Measurements from ENCODE around the gene STYK1.

The STYK1 gene

DNA sequence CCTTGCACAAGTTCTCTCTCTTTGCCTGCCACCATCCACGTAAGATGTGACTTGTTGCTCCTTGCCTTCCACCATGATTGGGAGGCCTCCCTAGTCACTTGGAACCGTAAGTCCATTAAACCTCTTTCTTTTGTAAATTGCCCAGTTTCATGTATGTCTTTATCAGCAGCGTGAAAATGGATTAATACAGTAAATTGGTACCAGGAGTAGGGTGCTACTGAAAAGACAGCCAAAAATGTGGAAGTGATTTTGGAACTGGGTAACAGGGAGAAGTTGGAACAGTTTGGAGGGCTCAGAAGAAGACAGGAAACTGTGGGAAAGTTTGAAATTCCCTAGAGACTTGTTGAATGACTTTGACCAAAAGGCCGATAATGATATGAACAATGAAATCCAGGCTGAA is 27.9 kb downstream of the STYK1 start:
- no peak overlapping the region for H3K9ac ChIP-seq (ENCODE audit: low read length)
- H3K9me3 ChIP-seq (ENCODE audit: control insufficient read depth, insufficient read depth, low read depth, low read length): peaks cover 36% of the 10 kb centered on the region
- no peak overlapping the region for H3K27ac ChIP-seq (ENCODE audit: low read depth, low read length)
- no peaks in the 10 kb centered on the region for H3K27me3 ChIP-seq (ENCODE audit: control insufficient read depth, insufficient read depth, low read length)
- no peaks in the 10 kb centered on the region for H3K36me3 ChIP-seq (ENCODE audit: control insufficient read depth, insufficient read depth, low read length)
- no peaks in the 10 kb centered on the region for H3K4me1 ChIP-seq (ENCODE audit: control insufficient read depth, insufficient read depth, low read length)
- H3K4me3 ChIP-seq (ENCODE audit: low read depth, low read length): no peak overlapping the region

- Histone ChIP-seq H3K9me3 (ENCODE audit: control insufficient read depth, insufficient read depth, low read depth, low read length) (peaks cover 21% of the 10 kb centered on the region), H3K9ac (ENCODE audit: low read length) (no peak overlapping the region), H3K4me3 (ENCODE audit: low read depth, low read length) (no peak overlapping the region), H3K36me3 (ENCODE audit: control insufficient read depth, insufficient read depth, low read length) (no peaks in the 10 kb centered on the region), H3K4me1 (ENCODE audit: control insufficient read depth, insufficient read depth, low read length) (0 out of 2 replicates have a peak, but pooled peaks cover under 1% of the 10 kb centered on the region), H3K27me3 (ENCODE audit: control insufficient read depth, insufficient read depth, low read length) (no peaks in the 10 kb centered on the region), H3K27ac (ENCODE audit: low read depth, low read length) (no peak overlapping the region)
These were observed 31.9 kb downstream of the STYK1 start for GRCh38 chr12:10641735-10642500.

- H3K4me1 ChIP-seq (ENCODE audit: control insufficient read depth, insufficient read depth, low read length): peaks cover 6% of the 10 kb centered on the region; the same call in 1 of the 2 replicates
- no peaks in the 10 kb centered on the region for H3K27me3 ChIP-seq (ENCODE audit: control insufficient read depth, insufficient read depth, low read length)
- 0 out of 2 replicates have a peak, but pooled peaks cover 2% of the 10 kb centered on the region for H3K9me3 ChIP-seq (ENCODE audit: control insufficient read depth, insufficient read depth, low read depth, low read length)
- H3K36me3 ChIP-seq (ENCODE audit: control insufficient read depth, insufficient read depth, low read length): no peaks in the 10 kb centered on the region
- H3K27ac ChIP-seq (ENCODE audit: low read depth, low read length): no peak overlapping the region
- no peak overlapping the region for H3K9ac ChIP-seq (ENCODE audit: low read length)
- H3K4me3 ChIP-seq (ENCODE audit: low read depth, low read length): no peak overlapping the region
These were observed 35.1 kb downstream of the STYK1 start for GRCh38 chr12:10638728-10639127.

DNA sequence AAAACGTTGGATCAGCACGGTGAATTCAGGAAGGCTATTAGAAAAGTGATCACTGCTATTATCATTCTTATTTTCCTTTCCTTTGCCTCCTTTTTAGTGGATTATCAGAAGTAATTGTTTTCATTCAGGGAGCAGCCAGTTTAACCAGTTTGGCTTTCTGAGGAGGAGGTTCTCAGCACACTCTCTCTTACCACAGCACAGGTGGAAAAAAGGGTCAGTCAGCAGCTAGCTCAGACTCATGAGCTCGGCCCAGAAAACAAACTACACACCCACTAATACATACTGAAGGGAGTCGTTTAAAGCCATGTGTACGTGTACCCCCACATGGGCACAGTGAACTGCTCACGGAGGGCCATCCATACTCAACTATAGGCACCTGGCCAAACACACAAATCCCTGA is 37.2 kb downstream of the STYK1 start:
- Histone ChIP-seq H3K36me3 (ENCODE audit: control insufficient read depth, insufficient read depth, low read length) (no peaks in the 10 kb centered on the region), H3K27ac (ENCODE audit: low read depth, low read length) (no peak overlapping the region), H3K4me3 (ENCODE audit: low read depth, low read length) (no peak overlapping the region), H3K9me3 (ENCODE audit: control insufficient read depth, insufficient read depth, low read depth, low read length) (no peaks in the 10 kb centered on the region), H3K4me1 (ENCODE audit: control insufficient read depth, insufficient read depth, low read length) (peaks cover 6% of the 10 kb centered on the region; the same call in 1 of the 2 replicates), H3K9ac (ENCODE audit: low read length) (no peak overlapping the region), H3K27me3 (ENCODE audit: control insufficient read depth, insufficient read depth, low read length) (no peaks in the 10 kb centered on the region)

DNA sequence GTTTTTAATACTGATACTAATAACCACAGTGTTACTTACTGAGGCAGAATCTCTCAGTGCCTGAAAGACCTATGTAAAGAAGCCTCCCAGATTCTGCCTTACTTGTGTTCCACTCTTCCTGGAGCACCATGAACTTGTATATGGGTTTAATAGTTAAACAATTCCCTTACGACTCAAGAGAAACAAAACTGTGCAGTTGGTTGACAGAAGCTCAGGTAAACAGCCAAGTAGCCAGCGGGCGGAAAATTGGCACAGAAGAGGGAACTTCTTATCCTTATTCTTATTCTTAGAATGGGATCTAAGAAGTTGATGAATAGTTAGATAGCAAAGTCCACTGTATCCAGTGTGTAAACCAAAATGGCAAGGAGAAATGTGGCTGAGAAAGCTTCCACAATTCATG is 37.7 kb downstream of the STYK1 start:
- no peak overlapping the region for H3K27ac ChIP-seq (ENCODE audit: low read depth, low read length)
- H3K9me3 ChIP-seq (ENCODE audit: control insufficient read depth, insufficient read depth, low read depth, low read length): no peaks in the 10 kb centered on the region
- H3K36me3 ChIP-seq (ENCODE audit: control insufficient read depth, insufficient read depth, low read length): no peaks in the 10 kb centered on the region
- no peaks in the 10 kb centered on the region for H3K27me3 ChIP-seq (ENCODE audit: control insufficient read depth, insufficient read depth, low read length)
- H3K4me1 ChIP-seq (ENCODE audit: control insufficient read depth, insufficient read depth, low read length): peaks cover 6% of the 10 kb centered on the region; the same call in 1 of the 2 replicates
- H3K4me3 ChIP-seq (ENCODE audit: low read depth, low read length): no peak overlapping the region
- H3K9ac ChIP-seq (ENCODE audit: low read length): no peak overlapping the region

- no peaks in the 10 kb centered on the region for H3K27me3 ChIP-seq (ENCODE audit: control insufficient read depth, insufficient read depth, low read length)
- H3K9me3 ChIP-seq (ENCODE audit: control insufficient read depth, insufficient read depth, low read depth, low read length): no peaks in the 10 kb centered on the region
- H3K36me3 ChIP-seq (ENCODE audit: control insufficient read depth, insufficient read depth, low read length): no peaks in the 10 kb centered on the region
- H3K4me1 ChIP-seq (ENCODE audit: control insufficient read depth, insufficient read depth, low read length): peaks cover 6% of the 10 kb centered on the region; the same call in 1 of the 2 replicates
- H3K27ac ChIP-seq (ENCODE audit: low read depth, low read length): no peak overlapping the region
- H3K4me3 ChIP-seq (ENCODE audit: low read depth, low read length): no peak overlapping the region
- H3K9ac ChIP-seq (ENCODE audit: low read length): no peak overlapping the region
These were observed 38.5 kb downstream of the STYK1 start for GRCh38 chr12:10635306-10635705.

GRCh38 chr12:10634427-10634826 is 39.4 kb downstream of the STYK1 start:
- Histone ChIP-seq H3K4me1 (ENCODE audit: control insufficient read depth, insufficient read depth, low read length) (peaks cover 6% of the 10 kb centered on the region; the same call in 1 of the 2 replicates), H3K9me3 (ENCODE audit: control insufficient read depth, insufficient read depth, low read depth, low read length) (no peaks in the 10 kb centered on the region), H3K27ac (ENCODE audit: low read depth, low read length) (no peak overlapping the region), H3K27me3 (ENCODE audit: control insufficient read depth, insufficient read depth, low read length) (no peaks in the 10 kb centered on the region), H3K36me3 (ENCODE audit: control insufficient read depth, insufficient read depth, low read length) (no peaks in the 10 kb centered on the region), H3K9ac (ENCODE audit: low read length) (no peak overlapping the region), H3K4me3 (ENCODE audit: low read depth, low read length) (no peak overlapping the region)

- Histone ChIP-seq H3K36me3 (ENCODE audit: control insufficient read depth, insufficient read depth, low read length) (no peaks in the 10 kb centered on the region), H3K9ac (ENCODE audit: low read length) (no peak overlapping the region), H3K27ac (ENCODE audit: low read depth, low read length) (no peak overlapping the region), H3K9me3 (ENCODE audit: control insufficient read depth, insufficient read depth, low read depth, low read length) (no peaks in the 10 kb centered on the region), H3K4me3 (ENCODE audit: low read depth, low read length) (no peak overlapping the region), H3K4me1 (ENCODE audit: control insufficient read depth, insufficient read depth, low read length) (peaks cover 6% of the 10 kb centered on the region; the same call in 1 of the 2 replicates), H3K27me3 (ENCODE audit: control insufficient read depth, insufficient read depth, low read length) (no peaks in the 10 kb centered on the region)
These were observed 40.3 kb downstream of the STYK1 start for GRCh38 chr12:10633541-10633940.

DNA sequence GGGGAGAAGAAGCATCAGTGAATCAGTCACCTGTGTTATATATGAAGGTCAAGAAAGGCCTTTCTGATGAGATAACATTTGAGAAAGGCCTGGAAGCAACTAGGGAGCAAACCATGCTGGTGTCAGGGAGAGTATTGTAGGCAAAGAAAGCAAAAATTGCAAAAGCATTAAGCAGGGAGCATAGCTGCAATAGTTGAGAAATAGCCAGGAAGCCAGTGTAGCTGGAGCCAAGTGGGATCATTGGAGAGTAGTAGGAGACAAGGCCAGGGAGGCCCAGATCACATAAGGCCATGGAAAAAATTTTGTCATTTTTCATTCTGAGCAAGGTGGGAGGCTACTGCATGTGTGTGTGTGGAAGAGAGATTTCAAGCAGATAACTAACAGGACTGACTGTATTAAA is 41.6 kb downstream of the STYK1 start:
- Histone ChIP-seq H3K27me3 (ENCODE audit: control insufficient read depth, insufficient read depth, low read length) (no peaks in the 10 kb centered on the region), H3K27ac (ENCODE audit: low read depth, low read length) (no peak overlapping the region)

DNA sequence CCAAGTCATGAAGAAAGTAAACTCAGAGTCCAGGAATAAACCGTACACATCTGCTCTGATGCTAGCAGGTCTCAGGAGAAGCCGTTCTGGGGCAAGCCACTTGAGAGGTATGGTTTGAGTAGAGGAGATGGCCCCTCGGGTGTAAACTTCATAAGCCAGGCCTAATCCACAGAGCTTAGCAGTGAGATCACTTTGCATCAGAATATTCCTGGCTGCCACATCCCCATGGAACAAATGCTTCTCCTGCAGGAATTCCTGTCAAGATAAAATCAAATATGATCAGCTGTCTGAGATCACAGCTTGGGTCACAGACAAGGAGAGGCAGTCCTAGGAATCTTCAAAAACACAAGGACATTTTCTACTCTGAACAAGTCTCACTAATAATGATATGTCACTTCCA is 49.2 kb downstream of the STYK1 start:
- H3K4me1 ChIP-seq (ENCODE audit: control insufficient read depth, insufficient read depth, low read length): no peaks in the 10 kb centered on the region

More for the DNA sequence above, 41.6 kb downstream of the STYK1 start:
- Histone ChIP-seq H3K9me3 (ENCODE audit: control insufficient read depth, insufficient read depth, low read depth, low read length) (no peaks in the 10 kb centered on the region), H3K9ac (ENCODE audit: low read length) (no peak overlapping the region), H3K4me1 (ENCODE audit: control insufficient read depth, insufficient read depth, low read length) (peaks cover 6% of the 10 kb centered on the region; the same call in 1 of the 2 replicates), H3K4me3 (ENCODE audit: low read depth, low read length) (no peak overlapping the region), H3K36me3 (ENCODE audit: control insufficient read depth, insufficient read depth, low read length) (no peaks in the 10 kb centered on the region)

GRCh38 chr12:10623131-10623530 is 50.7 kb downstream of the STYK1 start:
- Histone ChIP-seq H3K4me3 (ENCODE audit: low read depth, low read length) (no peak overlapping the region), H3K9me3 (ENCODE audit: control insufficient read depth, insufficient read depth, low read depth, low read length) (no peaks in the 10 kb centered on the region), H3K9ac (ENCODE audit: low read length) (no peak overlapping the region), H3K4me1 (ENCODE audit: control insufficient read depth, insufficient read depth, low read length) (no peaks in the 10 kb centered on the region), H3K36me3 (ENCODE audit: control insufficient read depth, insufficient read depth, low read length) (no peaks in the 10 kb centered on the region), H3K27ac (ENCODE audit: low read depth, low read length) (no peak overlapping the region), H3K27me3 (ENCODE audit: control insufficient read depth, insufficient read depth, low read length) (no peaks in the 10 kb centered on the region)

More for the DNA sequence above, 49.2 kb downstream of the STYK1 start:
- H3K4me3 ChIP-seq (ENCODE audit: low read depth, low read length): no peak overlapping the region
- H3K9ac ChIP-seq (ENCODE audit: low read length): no peak overlapping the region
- no peaks in the 10 kb centered on the region for H3K9me3 ChIP-seq (ENCODE audit: control insufficient read depth, insufficient read depth, low read depth, low read length)
- H3K27me3 ChIP-seq (ENCODE audit: control insufficient read depth, insufficient read depth, low read length): no peaks in the 10 kb centered on the region
- no peak overlapping the region for H3K27ac ChIP-seq (ENCODE audit: low read depth, low read length)
- no peaks in the 10 kb centered on the region for H3K36me3 ChIP-seq (ENCODE audit: control insufficient read depth, insufficient read depth, low read length)
